ENCODE results near the gene LEFTY1.

LEFTY1 gene

DNA sequence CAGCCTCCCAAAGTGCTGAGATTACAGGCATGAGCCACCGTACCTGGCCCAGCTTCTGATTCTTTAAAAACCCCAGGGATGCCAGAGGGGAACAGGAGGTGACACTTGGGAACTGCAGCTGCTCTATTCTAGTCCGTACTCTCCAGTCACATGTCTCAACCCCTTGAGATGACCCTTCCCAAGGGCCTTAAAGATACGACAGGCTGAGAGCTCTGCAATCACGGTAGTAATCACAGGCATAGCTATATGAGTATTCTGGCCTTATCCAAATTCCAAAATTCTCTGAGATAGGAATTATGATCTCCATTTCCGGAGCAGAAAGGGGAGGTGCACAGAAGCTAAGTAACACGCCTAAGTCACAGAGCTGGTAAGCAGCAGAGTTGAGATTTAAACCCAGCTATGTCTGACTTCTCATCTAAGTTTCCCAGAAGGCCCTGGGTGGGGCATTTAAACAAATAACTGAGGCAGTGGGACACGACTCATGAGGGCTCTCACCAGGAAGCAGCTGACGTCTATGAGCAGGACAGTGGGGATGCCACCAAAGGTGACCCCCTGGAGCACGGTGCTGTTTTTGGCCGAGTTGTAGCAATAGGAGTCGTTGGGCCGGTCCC, 11.9 kb downstream of the LEFTY1 start:
- peak overlapping the region; percentile 30 for H3K27ac ChIP-seq (ENCODE audit: low read length)
- H3K4me3 ChIP-seq (ENCODE audit: low read depth in 1 of 2, low read length in 2 of 2): no peak overlapping the region
- no peaks in the 10 kb centered on the region for H3K9me3 ChIP-seq (ENCODE audit: control insufficient read depth in 1 of 2, low read length in 2 of 2)
- H3K36me3 ChIP-seq (ENCODE audit: control insufficient read depth in 1 of 2, insufficient read depth in 2 of 2, low read length in 2 of 2): peaks cover 19 to 42% of the 10 kb centered on the region in 2 donors
- H3K4me1 ChIP-seq (ENCODE audit: control insufficient read depth in 1 of 2, insufficient read depth in 2 of 2, low read length in 2 of 2): peaks cover 23 to 49% of the 10 kb centered on the region in 2 donors
- H3K27me3 ChIP-seq (ENCODE audit: low read depth, low read length): no peaks in the 10 kb centered on the region

DNA sequence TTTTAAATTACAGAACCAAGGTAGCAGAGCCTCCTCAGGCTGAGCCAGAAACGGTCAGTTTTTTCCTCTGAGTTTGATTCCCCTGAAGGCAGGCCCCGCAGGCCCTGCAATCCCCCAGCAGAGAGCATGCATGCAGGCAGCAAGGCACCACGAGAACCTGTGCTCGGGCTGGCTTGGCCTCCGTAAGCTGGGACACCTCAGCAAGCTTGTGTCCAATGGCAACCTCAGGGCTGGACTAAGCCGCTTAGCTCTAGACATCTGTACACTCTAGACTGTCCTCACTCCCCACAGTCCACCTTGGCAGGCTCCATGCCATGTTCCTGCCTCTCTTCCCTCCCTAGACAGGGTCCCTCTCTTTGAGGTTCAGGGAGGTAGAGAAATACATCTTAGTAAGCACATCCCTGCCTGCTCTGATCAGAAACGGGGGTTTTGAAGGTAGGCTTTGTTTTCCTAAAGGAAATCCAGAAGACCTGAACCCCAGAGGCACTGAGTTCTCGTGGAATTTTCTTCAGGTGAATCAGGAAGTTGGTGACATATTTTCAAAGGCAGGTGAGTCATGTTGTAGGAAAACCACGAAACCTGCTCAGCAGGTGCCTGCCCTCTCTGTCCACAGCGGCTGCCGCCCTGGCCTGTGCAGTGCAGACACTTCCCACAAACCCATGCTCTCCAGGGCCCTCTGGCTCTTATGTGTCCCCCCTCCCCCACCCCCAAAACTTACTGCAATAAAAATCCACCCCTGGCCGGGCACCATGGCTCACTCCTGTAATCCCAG, 13.7 kb downstream of the LEFTY1 start:
- H3K9me3 ChIP-seq (ENCODE audit: control insufficient read depth in 1 of 2, low read length in 2 of 2): no peaks in the 10 kb centered on the region
- H3K4me1 ChIP-seq (ENCODE audit: control insufficient read depth in 1 of 2, insufficient read depth in 2 of 2, low read length in 2 of 2): peaks cover 18 to 35% of the 10 kb centered on the region in 2 donors
- H3K4me3 ChIP-seq (ENCODE audit: low read depth in 1 of 2, low read length in 2 of 2): no peak overlapping the region
- peaks cover 32 to 57% of the 10 kb centered on the region in 2 donors for H3K36me3 ChIP-seq (ENCODE audit: control insufficient read depth in 1 of 2, insufficient read depth in 2 of 2, low read length in 2 of 2)
- no peaks in the 10 kb centered on the region for H3K27me3 ChIP-seq (ENCODE audit: low read depth, low read length)
- peak overlapping the region; percentile 87 for H3K27ac ChIP-seq (ENCODE audit: low read length)

DNA sequence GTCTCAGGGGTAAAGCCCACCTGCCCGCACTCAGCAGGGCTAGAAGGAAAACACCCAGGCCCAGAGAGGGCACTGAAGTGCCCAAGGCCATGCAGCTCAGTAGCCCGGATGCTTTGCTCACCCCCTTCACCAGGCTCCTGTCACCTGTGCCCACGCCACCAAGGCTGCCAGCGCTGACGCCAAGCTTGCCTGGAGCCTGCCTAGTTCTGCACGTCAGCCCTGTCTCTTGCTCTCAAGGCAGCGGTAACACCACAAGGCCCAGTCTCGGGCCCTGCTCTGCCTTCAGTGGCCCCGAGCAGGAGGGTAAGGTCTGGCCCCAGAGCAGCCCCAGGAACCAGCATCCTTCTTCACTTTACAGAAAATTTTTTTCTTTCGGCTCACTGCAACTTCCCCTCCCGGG, 14.5 kb downstream of the LEFTY1 start:
- Histone ChIP-seq H3K4me1 (ENCODE audit: control insufficient read depth in 1 of 2, insufficient read depth in 2 of 2, low read length in 2 of 2) (peaks cover 18 to 27% of the 10 kb centered on the region in 2 donors), H3K27ac (ENCODE audit: low read length) (no peak overlapping the region), H3K9me3 (ENCODE audit: control insufficient read depth in 1 of 2, low read length in 2 of 2) (no peaks in the 10 kb centered on the region), H3K36me3 (ENCODE audit: control insufficient read depth in 1 of 2, insufficient read depth in 2 of 2, low read length in 2 of 2) (peaks cover 32 to 57% of the 10 kb centered on the region in 2 donors), H3K4me3 (ENCODE audit: low read depth in 1 of 2, low read length in 2 of 2) (no peak overlapping the region), H3K27me3 (ENCODE audit: low read depth, low read length) (no peaks in the 10 kb centered on the region)

DNA sequence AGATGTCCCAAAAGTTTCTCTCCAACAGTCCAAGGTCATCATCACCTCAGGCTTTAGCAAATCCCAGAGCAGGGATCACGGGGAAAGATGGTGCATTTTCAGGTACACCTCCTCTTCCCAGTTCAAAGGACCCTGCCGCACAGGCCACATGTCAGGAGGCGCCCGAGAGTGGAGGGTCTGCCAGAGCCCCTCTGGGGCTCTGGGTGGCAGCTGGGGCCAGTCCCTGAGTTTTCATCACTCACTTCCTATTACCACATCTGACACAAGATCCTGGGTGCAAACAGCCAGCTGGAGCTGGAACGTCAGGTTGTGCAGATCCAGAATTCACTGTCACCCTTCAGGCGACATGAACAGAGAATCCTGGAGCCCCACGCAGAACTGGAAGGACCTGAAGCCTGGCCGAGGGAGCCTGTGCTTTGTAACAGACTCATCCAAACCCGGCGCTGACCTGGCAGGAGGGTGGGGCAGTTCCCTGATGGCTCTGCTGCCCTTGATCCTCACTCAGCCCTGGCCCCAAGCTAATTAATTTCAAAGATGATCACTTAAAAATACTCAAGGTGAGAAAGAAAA, 15.6 kb downstream of the LEFTY1 start:
- H3K36me3 ChIP-seq (ENCODE audit: control insufficient read depth in 1 of 2, insufficient read depth in 2 of 2, low read length in 2 of 2): peaks cover 40 to 56% of the 10 kb centered on the region in 2 donors
- peaks cover 9 to 16% of the 10 kb centered on the region in 2 donors for H3K4me1 ChIP-seq (ENCODE audit: control insufficient read depth in 1 of 2, insufficient read depth in 2 of 2, low read length in 2 of 2)
- H3K9me3 ChIP-seq (ENCODE audit: control insufficient read depth in 1 of 2, low read length in 2 of 2): no peaks in the 10 kb centered on the region
- H3K27me3 ChIP-seq (ENCODE audit: low read depth, low read length): no peaks in the 10 kb centered on the region
- no peak overlapping the region for H3K27ac ChIP-seq (ENCODE audit: low read length)
- H3K4me3 ChIP-seq (ENCODE audit: low read depth in 1 of 2, low read length in 2 of 2): no peak overlapping the region

DNA sequence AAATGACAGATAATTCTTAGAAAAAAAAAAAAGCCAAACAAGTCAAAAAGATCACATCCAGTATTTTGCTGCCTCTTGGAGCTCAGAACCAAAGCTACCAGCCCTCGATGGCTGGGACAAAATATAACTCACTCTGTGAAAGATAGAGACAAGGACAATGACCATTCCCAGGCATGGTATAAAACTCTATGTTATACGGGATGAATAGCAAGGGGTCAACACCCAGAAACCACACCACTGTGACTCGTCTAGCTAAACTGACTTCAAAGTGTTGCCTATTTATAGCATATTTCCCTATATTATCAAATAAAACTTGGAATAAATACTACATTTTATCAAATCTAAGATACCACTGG, 16.9 kb downstream of the LEFTY1 start:
- H3K9me3 ChIP-seq (ENCODE audit: control insufficient read depth in 1 of 2, low read length in 2 of 2): no peaks in the 10 kb centered on the region
- H3K4me3 ChIP-seq (ENCODE audit: low read depth in 1 of 2, low read length in 2 of 2): no peak overlapping the region
- no peak overlapping the region for H3K27ac ChIP-seq (ENCODE audit: low read length)
- peaks cover 48 to 62% of the 10 kb centered on the region in 2 donors for H3K36me3 ChIP-seq (ENCODE audit: control insufficient read depth in 1 of 2, insufficient read depth in 2 of 2, low read length in 2 of 2)
- H3K4me1 ChIP-seq (ENCODE audit: control insufficient read depth in 1 of 2, insufficient read depth in 2 of 2, low read length in 2 of 2): peaks cover 3 to 4% of the 10 kb centered on the region in 2 donors
- no peaks in the 10 kb centered on the region for H3K27me3 ChIP-seq (ENCODE audit: low read depth, low read length)

DNA sequence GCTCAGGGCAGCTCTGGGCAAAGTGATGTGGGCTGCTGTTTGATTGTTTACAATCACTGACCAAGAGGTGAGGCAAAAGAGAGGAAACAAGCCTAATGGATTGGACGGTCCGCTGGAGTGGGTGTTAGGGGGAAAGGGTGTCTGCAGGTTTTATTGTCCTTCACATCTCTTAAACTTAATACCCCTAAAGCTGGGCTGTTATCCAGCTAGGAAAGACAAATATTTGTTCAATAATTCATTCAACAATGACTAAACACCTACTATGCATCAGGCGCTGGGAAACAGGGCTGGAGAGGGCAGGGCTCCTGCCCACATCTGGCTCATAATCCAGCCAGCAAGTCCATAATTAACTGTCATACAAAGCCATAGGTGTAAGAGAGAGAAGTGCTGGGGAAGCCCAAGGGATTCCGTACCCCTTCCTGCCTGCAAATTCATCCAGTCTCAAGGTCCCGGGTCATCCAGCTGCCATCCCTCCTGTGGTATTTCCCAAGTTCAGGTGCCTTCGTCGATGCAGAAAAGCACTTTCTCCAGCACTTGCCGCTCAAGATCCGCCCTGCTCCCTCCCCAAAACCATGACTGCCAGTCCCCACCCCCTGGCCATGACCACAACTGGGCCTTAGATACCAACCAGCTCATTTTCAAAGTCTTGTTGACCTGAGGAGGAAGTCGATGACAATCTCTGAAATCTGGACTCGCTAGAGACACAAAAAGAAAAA, 17.4 kb downstream of the LEFTY1 start:
- Histone ChIP-seq H3K36me3 (ENCODE audit: control insufficient read depth in 1 of 2, insufficient read depth in 2 of 2, low read length in 2 of 2) (peaks cover 53 to 63% of the 10 kb centered on the region in 2 donors), H3K27me3 (ENCODE audit: low read depth, low read length) (no peaks in the 10 kb centered on the region), H3K4me1 (ENCODE audit: control insufficient read depth in 1 of 2, insufficient read depth in 2 of 2, low read length in 2 of 2) (peaks cover 0 to 4% of the 10 kb centered on the region in 2 donors), H3K27ac (ENCODE audit: low read length) (no peak overlapping the region), H3K9me3 (ENCODE audit: control insufficient read depth in 1 of 2, low read length in 2 of 2) (no peaks in the 10 kb centered on the region), H3K4me3 (ENCODE audit: low read depth in 1 of 2, low read length in 2 of 2) (no peak overlapping the region)

DNA sequence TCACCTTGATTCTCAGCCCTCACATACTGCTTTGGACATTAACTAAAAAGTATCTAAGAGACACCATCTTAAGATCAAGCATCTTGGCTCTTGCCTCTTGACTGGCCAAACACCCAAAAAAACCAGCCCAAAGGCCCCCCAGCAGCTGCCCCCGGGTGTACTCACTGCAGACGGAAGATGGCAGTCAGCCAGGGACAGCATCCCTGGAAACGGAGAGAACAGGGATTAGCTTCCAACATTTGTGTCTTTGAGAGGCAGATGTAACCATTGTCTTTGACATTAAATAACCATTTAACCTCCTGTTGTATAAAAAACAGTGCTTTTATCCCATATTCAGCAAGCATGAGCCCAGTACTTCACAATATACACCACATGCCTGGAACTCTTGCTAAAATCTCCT, 18.0 kb downstream of the LEFTY1 start:
- Histone ChIP-seq H3K36me3 (ENCODE audit: control insufficient read depth in 1 of 2, insufficient read depth in 2 of 2, low read length in 2 of 2) (peaks cover 59 to 62% of the 10 kb centered on the region in 2 donors), H3K4me3 (ENCODE audit: low read depth in 1 of 2, low read length in 2 of 2) (no peak overlapping the region), H3K9me3 (ENCODE audit: control insufficient read depth in 1 of 2, low read length in 2 of 2) (no peaks in the 10 kb centered on the region), H3K27ac (ENCODE audit: low read length) (no peak overlapping the region), H3K4me1 (ENCODE audit: control insufficient read depth in 1 of 2, insufficient read depth in 2 of 2, low read length in 2 of 2) (peaks cover 0 to 4% of the 10 kb centered on the region in 2 donors), H3K27me3 (ENCODE audit: low read depth, low read length) (no peaks in the 10 kb centered on the region)

DNA sequence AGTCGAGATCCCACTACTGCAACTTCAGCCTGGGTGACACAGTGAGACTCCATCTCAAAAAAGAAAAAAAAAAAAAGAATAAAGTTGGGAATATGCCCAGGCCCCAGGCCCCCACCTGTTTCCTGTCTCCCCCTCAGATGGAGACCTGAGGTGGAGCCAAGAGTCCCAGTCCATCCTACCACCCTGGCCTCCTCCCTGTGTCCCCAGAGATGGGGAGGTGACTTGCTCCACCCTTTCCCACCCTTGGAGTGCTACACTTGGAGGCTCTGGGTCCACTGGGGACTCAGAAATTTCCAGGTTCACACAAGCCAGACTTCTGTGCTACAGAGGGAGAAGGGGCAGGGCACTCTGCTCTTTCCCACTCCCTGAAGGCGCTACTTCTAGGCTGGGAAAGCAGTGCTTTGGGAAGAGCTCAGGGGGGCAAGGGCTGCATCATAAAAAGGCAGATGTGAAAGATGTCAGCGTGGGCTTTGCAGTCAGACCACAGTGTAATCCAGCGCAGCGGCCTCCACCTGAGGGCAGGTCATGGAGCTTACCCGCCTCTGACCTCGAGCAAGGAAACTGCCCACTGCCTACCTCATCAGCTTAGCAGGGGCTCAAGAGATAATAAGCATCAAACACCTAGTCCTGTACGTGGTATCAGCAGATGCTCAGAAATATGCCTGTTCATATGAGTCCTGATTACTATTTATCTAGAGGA, 20.2 kb downstream of the LEFTY1 start:
- Histone ChIP-seq H3K27me3 (ENCODE audit: low read depth, low read length) (no peaks in the 10 kb centered on the region), H3K4me3 (ENCODE audit: low read depth in 1 of 2, low read length in 2 of 2) (no peak overlapping the region), H3K27ac (ENCODE audit: low read length) (no peak overlapping the region), H3K9me3 (ENCODE audit: control insufficient read depth in 1 of 2, low read length in 2 of 2) (no peaks in the 10 kb centered on the region), H3K4me1 (ENCODE audit: control insufficient read depth in 1 of 2, insufficient read depth in 2 of 2, low read length in 2 of 2) (peaks cover 4% of the 10 kb centered on the region in 2 donors), H3K36me3 (ENCODE audit: control insufficient read depth in 1 of 2, insufficient read depth in 2 of 2, low read length in 2 of 2) (peaks cover 58 to 60% of the 10 kb centered on the region in 2 donors)

DNA sequence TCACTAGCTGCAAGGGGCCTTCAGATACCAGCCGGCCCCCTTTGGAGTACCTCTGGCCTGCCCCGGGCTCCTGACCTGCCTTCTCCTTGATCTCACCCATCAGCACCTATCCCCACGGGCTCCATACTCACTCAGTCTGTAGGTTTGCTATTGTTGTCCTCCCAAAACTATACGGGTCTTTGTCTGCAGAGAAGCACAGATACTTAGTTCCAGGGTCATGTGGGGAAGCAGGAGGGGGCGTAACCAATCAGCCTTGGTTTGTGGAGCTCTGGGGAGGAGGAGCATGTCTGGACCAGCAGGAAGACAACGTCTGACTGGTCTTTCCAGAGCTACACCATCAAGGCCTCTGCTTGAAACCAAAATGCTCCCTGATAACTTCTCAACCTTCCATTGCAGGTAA, 22.0 kb downstream of the LEFTY1 start:
- peaks cover 58 to 59% of the 10 kb centered on the region in 2 donors for H3K36me3 ChIP-seq (ENCODE audit: control insufficient read depth in 1 of 2, insufficient read depth in 2 of 2, low read length in 2 of 2)
- no peak overlapping the region for H3K27ac ChIP-seq (ENCODE audit: low read length)

DNA sequence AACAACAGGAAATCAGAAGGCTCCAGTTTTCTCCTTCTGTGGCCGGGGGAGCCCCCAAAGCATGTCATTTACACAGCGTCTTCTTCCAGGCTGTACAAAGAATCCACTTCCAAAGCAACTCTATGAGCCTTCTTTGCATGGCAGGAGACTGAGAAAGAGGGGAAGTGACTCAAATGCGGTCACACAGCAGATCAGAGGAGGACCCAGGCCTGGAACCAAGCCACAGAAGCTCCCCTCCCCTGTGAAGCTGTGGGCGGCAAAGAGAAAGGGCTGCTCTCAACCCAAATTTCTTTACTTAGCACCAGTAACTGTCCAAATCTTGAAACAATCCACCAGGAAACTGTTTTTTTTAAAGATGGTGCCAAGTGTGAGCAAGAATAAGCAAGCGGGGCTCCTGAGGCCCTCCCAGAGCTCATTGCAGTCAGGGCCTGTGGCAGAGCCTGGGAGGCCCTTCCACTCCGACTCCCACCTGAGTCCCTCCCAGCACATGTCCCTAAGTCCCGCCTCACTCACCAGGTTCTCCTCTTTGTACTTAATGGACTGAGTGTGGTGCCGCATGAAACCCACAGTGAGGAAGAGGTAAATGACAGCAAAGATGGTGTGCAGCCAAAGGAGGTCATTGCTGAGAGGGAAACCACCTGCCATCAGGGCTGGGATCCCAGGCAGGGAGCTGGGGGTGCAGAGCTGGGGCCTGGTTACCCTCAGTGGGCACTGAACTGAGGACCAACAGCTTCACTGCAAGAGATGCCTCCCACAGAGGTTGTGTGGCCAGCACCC, 22.7 kb downstream of the LEFTY1 start:
- Histone ChIP-seq H3K4me1 (ENCODE audit: control insufficient read depth in 1 of 2, insufficient read depth in 2 of 2, low read length in 2 of 2) (peaks cover 4% of the 10 kb centered on the region in 2 donors), H3K36me3 (ENCODE audit: control insufficient read depth in 1 of 2, insufficient read depth in 2 of 2, low read length in 2 of 2) (peaks cover 60% of the 10 kb centered on the region in 2 donors), H3K9me3 (ENCODE audit: control insufficient read depth in 1 of 2, low read length in 2 of 2) (no peaks in the 10 kb centered on the region), H3K27ac (ENCODE audit: low read length) (no peak overlapping the region), H3K27me3 (ENCODE audit: low read depth, low read length) (no peaks in the 10 kb centered on the region), H3K4me3 (ENCODE audit: low read depth in 1 of 2, low read length in 2 of 2) (no peak overlapping the region)

More for the DNA sequence above, 22.0 kb downstream of the LEFTY1 start:
- no peaks in the 10 kb centered on the region for H3K27me3 ChIP-seq (ENCODE audit: low read depth, low read length)
- H3K4me1 ChIP-seq (ENCODE audit: control insufficient read depth in 1 of 2, insufficient read depth in 2 of 2, low read length in 2 of 2): peaks cover 4% of the 10 kb centered on the region in 2 donors
- H3K4me3 ChIP-seq (ENCODE audit: low read depth in 1 of 2, low read length in 2 of 2): no peak overlapping the region
- H3K9me3 ChIP-seq (ENCODE audit: control insufficient read depth in 1 of 2, low read length in 2 of 2): no peaks in the 10 kb centered on the region
